Glomerular visceral epithelial cell (primary cell): ENCODE measurements around the gene KITLG.
"Not testable (repeated sequence)": the region's sequence is repeated elsewhere in the genome, so short reads cannot be mapped to it uniquely, and the experiment has no call there.

Experiments used
- DNase-seq: peaks from one replicate; pipeline ENCODE4 v3.0.0-alpha.2; 2016; ENCODE audit errors: extremely low spot score

The KITLG gene, protein sequence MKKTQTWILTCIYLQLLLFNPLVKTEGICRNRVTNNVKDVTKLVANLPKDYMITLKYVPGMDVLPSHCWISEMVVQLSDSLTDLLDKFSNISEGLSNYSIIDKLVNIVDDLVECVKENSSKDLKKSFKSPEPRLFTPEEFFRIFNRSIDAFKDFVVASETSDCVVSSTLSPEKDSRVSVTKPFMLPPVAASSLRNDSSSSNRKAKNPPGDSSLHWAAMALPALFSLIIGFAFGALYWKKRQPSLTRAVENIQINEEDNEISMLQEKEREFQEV

DNA sequence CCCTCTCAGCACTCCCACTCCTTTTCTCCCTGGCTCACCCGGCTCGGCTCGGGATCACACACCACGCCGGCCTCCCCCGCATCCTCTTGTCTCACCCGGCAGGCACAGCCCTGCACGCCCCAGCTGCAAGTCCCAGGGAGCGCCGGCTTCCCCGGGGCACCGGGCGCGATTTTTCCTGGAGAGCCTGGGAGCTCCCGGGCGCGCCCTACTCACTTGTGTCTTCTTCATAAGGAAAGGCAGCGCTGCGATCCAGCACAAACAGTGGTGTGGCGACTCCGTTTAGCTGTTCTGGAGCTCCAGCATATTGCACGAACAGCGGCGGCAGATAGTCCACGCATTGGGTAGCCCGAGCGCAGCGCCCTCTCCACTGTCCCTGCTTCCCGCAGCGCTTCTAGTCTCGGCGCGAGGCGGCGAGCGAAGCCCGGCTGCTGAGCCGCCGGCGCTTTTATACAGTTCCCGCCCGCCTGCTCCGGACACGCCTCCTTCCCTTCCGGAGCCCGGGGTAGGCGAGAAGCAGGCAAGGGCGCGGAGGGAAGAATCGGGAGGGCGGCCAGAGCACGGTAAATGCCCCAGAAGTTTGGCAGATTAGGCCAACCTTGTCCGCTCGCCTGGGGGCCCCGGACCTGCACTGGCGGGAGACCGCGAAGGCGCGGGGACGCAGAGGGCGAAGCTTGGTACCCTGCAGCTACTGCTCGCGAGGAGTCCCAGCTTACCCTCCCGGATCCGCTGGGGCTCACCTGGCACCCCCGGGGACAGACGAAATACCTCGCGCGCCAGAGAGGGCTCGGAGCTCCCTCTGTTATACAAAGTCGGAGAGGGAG is at the start of gene KITLG:
KITLG (minus strand) TSS at position 421 of the 821 bp plus-strand sequence; CDS start at position 228, 193 bp downstream.
- peak; percentile 92 for DNase-seq

DNA sequence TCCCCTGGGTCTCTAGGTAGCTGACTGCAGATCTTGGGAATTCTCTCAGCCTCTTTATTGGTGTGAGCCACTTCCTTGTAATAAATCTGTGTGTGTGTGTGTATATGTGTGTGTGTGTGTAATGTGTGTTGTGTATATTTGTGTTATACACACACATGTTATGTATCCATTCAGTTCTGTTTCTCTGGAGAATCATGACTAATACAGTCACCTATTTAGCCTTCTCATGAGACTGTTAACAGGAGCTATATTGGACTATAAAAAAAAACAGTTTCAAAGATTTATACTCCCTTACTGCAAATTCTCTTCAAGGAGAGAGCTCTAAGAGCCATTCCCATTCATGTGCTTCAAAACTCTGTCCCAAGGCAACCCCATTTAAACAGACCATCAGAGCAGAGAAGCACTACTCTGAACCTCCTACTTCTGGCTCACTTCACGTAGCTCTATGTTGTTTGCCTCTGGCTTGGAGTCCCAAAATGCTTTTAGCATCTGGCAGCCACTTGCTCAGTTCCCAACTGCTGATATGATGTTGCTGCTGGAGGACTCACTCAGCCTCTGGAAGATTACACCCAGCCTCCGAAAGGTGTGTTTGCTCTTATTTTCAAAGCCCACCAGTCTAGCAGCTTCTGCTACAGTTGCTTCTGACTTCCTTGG is 48.7 kb upstream of the KITLG start:
- no peak for DNase-seq

DNA sequence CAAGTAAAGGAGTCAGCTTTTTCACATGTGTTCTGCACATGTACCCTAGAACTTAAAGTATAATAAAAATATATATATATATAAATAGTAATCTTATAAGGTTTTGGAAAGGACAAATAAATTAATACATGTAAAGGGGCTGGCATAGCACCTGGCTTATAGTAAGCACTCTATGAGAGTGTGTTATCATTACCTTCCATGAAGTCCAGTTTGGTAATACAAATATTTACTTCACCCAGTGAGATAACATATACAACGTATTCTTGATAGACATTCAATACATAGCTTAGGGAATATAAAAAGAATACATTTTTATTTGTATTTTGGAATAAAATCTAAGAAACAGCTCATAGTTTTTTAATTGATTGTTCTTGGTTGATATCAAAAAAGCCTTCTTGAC is 47.8 kb upstream of the KITLG start:
- not testable (repeated sequence) for DNase-seq

DNA sequence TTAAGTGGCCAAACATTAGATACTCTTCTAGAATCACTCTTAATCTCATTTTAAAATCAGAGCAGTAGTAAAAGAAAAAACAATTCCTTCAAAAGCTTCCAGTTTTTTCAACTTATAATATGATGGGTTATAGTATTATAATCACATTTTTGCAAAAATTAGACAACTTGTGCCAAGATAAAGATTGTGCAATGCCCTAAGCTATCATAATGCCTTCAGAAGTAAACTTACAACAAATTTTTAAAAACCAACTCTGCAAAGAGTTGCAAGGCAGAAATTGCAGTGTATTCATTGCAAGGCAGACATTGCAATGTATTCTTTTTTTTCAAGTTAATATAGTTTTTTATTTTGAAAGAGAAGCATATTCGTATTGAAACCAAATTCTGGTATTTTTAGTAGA is 47.2 kb upstream of the KITLG start:
- no peak for DNase-seq

DNA sequence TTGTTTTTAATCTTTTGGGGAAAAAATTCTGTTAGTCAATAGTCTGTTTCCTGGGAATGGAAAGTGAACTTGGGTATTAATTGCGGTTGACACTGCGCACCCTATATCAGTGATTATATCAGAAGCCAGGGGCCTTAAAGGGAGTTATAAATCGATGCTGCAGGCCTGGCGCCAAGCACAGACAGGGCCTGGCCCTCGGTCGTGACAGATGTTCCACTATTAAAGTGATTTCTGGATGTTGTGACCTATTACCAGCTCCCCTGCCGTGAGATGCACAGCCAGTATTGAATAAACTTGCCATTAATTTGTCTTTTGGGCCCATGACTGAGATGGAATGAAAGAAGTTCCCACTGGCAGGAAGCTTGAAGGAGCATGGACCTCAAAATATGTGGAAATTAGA is 45.1 kb upstream of the KITLG start:
- no peak for DNase-seq

DNA sequence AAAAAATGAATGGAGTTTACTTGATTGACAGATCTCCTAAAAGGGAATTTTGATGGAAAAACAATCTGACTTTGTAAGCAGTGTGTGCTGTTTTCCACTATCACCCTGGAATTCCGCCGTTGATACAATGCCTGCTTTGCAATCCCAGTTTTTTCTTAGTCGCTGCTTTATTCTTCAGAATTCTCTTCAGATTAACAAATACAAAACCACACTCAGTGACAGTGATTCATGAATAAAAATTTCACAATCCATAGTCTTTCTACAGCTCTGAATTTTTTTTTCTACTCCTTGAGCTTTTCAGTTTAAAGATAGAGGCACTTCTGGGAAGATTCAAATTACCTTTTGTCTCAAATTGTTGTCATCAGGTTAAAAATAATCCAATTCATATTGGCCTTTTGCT is 44.6 kb upstream of the KITLG start:
- DNase-seq, result peak; percentile 3

DNA sequence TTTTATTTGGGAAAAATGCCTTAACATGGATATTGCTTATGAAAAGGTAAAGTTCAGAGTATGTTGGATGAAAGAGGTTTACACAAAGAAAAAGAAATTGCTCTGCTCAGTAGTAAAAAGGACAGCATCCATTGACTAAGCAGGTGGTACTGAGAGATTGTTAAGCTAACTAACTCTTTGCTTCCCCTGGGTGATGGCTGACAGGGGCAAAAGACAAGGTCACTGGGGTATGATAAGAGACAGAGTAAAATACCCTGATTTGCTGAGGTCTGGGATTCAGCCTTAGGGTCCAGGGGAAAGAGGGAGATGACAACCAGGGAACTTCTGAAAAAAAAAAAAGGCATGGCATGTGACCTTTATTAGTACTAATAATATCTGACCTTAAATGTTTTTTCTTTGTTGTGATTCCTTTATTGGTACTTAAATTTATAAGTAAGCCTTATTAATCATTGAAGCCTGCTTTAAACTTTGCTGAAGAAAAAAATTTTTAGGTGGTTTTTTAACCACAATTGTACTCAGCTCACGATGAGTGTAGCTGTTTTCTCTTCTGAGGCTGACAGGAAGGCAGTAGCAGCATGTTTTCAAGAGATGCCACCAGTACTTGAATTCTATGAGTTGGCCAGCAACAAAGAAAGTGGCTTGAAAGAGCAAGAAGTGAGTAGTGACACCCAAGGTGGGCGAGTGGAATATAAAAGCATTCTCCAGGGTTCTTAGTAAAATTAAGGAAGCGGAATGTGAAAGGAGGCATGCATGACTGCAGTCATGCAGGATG is 43.7 kb upstream of the KITLG start:
- DNase-seq, result no peak

DNA sequence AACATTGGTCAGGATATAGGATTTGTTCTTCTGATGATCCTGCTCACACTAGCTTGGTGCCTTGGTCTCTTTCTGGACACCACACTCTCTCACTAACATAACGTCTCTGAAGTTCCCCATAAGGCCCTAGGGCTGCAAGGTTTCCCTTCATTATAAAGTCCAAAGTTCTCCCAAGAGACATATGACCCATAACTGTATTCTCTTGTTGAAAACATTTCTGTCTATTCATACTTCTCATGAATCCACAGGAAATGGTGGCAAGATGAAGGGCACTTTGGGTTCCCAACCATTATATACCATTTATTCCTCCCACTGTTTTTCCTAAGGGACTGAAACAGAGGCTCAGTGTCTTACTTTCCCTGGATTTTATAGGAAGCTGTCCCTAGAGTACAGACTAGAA is 37.1 kb upstream of the KITLG start:
- DNase-seq, result no peak

DNA sequence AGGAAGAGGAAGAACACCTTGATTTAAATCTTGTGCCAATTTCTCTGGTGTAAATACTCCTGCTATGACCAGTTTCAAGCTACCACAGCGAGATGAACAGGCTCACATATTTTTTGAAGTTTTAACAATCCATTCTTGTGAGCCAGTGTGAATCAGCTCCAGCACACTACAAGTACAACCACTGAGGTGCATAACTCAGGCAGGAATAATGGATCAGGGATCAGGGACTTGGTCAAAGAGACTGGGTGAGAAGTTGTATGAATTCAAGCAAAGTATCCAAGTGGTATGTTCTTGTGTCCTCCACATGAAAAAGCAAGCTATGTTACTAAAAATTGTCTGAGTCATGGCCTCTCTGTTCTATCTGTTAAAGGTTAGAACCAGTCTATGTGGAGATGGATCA is 35.2 kb upstream of the KITLG start:
- no peak for DNase-seq

DNA sequence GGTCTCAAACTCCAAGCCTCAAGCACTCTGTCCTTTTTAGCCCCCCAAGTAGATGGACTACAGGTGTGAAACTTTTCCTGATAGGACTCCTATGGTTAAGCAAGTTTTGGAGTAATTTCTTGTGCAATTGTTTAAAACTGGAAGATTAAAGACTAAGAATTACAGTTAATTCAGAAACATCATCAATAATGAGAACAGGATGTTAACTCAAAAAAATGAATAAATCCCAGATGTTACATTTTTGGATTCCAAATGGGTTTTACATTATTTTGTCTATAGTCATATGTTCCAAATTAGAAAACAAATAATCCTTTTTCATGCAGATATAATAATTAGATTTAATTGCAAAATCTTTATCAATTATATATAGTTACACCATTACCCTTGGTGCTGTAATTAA is 24.4 kb upstream of the KITLG start:
- DNase-seq, result no peak

DNA sequence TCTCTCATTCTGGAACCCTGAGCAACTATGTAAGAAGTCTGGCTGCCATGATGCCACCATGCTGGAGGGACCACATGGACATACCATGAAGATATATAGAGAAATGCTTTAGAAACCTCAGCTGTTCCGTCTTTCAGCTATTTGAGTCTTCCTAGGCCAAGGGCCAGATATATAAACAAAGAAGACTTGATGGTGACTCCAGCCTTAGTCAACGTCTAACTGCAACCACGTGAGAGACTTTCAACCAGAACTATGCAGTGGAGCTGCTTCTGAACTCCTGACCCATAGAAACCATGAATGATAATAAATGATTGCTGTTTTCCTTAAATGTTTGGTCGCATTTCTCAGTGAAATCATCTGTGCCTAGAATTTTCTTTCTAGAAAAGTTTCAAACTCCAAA is 20.0 kb upstream of the KITLG start:
- DNase-seq, result peak; percentile 27

DNA sequence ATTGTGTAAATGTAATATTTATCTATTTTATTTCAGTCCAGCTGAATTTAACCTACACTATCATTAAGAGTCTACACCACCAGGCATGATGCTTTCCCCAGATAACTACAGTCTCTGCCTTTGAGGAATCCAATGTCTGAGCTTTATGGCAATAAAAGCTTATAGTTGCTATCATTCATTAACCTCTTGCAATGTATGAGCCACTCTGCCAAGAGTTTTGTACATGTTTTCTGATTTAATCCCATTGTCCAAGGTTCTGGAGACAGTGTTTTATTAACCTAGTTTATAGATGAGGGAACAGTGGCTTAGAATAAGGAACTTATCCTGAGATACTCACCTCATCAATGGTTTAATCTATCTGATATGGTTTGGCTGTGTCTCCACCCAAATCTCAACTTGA is 17.1 kb upstream of the KITLG start:
- DNase-seq, result no peak

DNA sequence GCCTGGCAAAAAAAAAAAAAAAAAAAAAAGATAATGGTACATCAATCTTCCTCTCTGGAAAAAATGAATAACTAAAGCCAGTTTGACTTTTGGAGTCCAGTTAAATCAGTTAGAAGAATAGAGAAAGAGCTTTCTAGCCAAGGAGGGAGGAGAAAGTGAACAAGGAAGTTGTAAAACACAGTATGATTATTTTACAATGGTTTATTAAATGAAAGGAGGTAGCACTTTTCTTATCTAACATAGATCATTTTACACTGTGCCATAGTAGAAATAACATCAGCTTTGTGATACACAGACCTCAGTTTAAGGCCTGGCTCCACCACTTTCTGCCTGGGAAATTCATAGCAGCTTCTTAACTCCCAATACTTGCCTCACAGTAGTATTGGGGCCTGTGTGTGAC is 15.4 kb upstream of the KITLG start:
- no peak for DNase-seq

DNA sequence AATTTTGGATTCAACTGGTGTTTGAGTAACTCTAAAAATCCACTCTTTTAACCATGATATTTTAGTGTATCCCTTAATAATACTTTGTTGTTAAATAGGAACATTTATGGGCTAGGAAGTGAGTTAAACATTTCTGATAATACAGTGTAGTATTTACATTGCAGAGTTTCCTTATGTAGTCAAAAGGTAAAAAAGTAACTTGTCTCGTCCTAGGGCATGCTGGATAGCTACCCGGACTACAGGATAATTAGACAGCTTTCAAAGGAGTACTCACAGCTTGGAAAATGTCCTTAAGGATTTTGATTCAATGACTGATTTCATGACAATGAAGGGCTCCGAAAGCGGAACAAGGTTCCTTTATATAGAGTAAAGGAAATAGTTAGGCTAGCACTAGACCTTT is 14.5 kb upstream of the KITLG start:
- no peak for DNase-seq

DNA sequence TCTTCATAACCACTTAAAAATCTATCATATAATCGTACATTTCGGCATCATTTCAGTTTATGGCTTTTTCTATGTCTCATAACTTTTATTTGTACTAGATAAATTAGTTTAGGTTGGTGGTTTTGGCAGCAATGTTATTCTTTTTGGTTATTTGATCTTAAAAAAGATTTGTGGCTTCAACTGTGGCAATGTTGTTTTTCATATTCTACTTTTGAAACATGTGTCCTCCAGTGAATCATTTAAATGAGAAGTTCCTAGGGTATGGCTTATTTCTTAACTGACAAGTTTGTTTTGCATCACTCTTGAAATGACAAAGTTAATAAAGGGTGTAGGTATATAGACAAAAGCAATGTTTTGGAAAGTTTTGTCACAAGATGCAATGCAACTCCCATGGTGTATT is 11.1 kb upstream of the KITLG start:
- no peak for DNase-seq

DNA sequence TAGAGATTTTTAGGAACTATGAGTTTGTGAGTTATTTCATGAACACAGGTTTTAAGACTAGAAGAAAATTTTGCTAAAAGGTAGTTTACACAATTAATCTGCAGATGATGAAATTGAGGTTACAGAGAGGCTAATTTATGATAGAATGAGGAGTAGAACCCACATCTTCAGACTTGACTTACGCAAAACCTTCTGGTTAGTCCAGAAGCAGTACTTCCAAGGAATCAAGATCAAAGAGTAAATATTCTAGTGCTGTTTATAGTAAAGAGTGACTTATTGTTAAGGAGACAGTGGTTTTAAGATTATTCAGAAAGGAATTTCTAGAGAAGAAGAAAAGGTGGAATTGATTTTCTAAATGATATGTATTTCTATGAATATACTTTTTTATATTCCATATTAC is 10.6 kb upstream of the KITLG start:
- no peak for DNase-seq

DNA sequence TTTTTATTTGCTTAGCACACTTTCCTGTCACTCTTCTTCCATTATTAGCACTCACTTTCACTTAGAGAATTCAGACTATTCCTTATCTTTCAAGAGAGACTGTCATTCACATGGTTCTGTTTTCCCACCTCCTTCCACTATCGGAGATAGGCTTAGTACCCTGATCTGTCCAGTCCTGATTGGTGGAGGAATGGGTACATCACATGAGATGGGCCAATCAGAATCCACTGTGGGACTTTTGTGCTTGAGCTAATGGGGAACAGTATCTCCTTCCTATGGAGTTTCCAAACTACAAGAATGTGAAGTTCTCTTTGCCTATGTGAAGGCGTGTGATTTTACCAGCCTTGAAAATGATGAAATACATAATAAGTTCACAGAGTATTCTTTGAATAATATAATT is 4.8 kb upstream of the KITLG start:
- no peak for DNase-seq

DNA sequence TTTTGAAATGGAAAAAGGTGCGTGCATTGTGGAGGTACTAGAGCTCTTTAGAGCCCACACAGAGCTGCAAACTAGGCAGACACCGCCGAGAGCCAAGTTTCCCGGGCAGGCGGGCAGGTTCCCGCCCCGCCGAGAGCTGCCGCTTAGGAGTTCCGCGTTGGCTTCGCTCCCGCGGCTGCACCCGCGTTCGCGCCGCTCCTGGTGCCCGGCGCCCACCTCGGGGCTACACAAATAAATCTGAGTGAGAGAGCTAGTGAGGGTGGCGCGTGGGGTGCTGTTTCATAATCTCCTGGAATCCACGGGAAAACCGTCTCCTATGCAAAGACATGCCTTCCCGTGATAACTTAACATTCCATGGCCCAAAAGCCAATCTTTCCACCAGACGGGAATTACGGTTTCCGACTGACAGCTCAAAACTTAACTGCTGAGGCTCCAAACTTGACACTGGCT is 645 bp downstream of the KITLG start:
- DNase-seq, result peak; percentile 36

DNA sequence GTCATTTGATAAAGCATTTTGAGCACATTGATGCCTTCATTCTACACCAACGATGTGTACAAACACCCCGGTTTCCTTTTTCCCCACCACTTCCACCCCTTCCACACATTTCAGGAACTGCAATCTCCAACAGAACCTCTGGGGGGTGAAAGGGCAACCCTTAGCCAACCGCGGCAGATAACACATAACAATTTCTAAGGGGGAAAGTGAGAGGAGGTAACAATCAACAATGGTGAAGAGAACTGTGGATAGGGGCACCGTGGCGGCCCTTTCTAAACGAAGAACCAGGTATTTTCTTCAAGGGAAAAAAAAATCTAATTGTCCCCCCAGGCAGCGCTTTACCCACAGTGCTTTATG is 1.1 kb downstream of the KITLG start:
- DNase-seq, result peak; percentile 47

DNA sequence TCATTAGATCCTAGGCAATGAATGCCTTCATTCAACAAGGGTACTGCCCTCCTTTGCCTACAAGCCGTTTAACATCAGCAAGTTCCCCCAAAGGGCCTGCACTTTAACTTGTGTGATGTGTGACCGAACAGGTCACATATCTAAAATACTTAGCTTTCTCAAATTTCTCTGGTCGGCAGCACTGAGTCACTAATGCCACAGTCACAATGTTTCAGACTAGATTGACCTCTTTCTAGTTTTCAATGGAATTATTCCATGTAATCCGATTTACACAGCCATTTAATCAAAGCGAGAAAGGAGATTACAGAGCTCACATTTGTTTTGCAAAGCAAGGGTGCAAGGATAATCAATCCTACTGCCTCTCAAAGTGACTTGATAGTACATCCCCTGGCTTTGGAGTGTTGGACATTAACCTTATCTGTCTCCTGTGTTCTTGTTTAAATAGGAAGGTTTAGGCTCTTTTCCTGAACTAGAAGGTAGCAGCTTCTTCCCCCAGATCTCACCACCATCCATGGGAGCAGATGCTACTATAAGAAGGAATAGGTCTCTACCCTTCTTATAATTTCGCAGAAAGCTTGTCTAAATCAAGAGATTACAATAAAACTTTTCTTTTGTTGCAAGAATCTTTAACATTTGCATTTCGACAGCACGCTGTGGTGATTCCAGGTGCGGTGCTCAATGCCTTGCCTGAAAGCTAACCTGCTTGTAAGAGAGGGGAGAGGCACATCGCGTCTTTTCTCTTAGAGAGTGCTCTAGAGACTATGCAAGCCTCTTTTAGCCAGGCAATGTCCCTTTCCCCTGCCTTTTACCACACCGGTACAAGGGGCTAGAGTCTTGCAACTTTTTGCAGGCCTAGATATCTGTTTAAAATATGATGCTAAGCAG is 1.8 kb downstream of the KITLG start:
- DNase-seq, result no peak

DNA sequence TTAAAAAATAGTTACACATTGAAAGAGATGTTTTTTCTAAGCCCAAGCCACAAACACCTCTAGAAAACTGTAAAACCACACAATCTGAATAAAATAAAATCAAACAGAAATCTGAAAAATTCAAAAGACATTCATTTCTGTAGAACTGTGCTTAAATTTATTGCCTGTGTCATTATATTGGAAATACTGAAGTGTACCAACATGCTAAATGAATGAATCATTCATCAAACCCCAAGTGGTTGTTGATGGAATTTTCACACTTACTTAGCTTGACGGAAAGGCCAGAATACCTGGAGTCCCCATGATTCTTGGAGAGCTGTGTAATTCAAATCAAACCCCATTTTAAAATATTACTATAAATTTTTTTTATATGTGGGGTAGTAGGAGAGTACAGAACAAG is 2.7 kb downstream of the KITLG start:
- peak; percentile 52 for DNase-seq
